HepG2 (cell line): ENCODE measurements around the gene GART. TPM values are rescaled to one million over a fixed set of nuclear protein-coding genes. Genes with fewer than 3 reads are reported as not detected.
"Not testable (repeated sequence)": the region's sequence is repeated elsewhere in the genome, so short reads cannot be mapped to it uniquely, and the experiment has no call there.

Experiments used
- ATF1 ChIP-seq: IDR thresholded peaks from 2 replicates; pipeline ENCODE4 v1.6.1; 2016; ENCODE audit warnings: mild to moderate bottlenecking, control low read depth
- ATF7 ChIP-seq, 2 experiments: fragments of 450-650 bp in 1 of 2; sonication (generic) in 1 of 2; formaldehyde crosslinking in 1 of 2; IDR thresholded peaks; 2 replicates each; pipeline versions ENCODE4 v1.4.0 to v1.6.1; 2016 to 2020; ENCODE audit warnings: antibody characterized with exemption in 1 of 2, mild to moderate bottlenecking in 1 of 2, missing genetic modification reagents in 1 of 2
- BCL6 ChIP-seq: IDR thresholded peaks from 2 replicates; pipeline ENCODE4 v1.6.1; 2016; ENCODE audit warnings: missing genetic modification reagents, missing compliant biosample characterization
- CREM ChIP-seq, 2 experiments: sonication (generic) in 1 of 2; formaldehyde crosslinking in 1 of 2; IDR thresholded peaks; 2 replicates each; pipeline versions ENCODE4 v1.4.0 to v1.6.1; 2016 to 2020; ENCODE audit warnings: antibody characterized with exemption in 1 of 2, mild to moderate bottlenecking in 1 of 2, missing genetic modification reagents in 1 of 2
- FOXA3 ChIP-seq: IDR thresholded peaks from 2 replicates; pipeline ENCODE4 v1.6.1; 2016; ENCODE audit warnings: missing genetic modification reagents, missing compliant biosample characterization
- GATAD1 ChIP-seq: IDR thresholded peaks from 2 replicates; pipeline ENCODE4 v1.6.1; 2016; ENCODE audit warnings: missing genetic modification reagents, missing compliant biosample characterization
- KDM1A ChIP-seq: IDR thresholded peaks from 2 replicates; pipeline ENCODE4 v1.6.1; 2016; ENCODE audit warnings: missing compliant biosample characterization
- KDM5A ChIP-seq: fragments of 200-600 bp; sonication (generic); IDR thresholded peaks from 2 replicates; pipeline ENCODE4 v1.7.0; 2018; ENCODE audit warnings: antibody characterized with exemption, mild to moderate bottlenecking, low read length, borderline replicate concordance
- MIER2 ChIP-seq: IDR thresholded peaks from 2 replicates; pipeline ENCODE4 v1.6.1; 2016; ENCODE audit warnings: missing biosample characterization, missing genetic modification reagents
- NR2F2 ChIP-seq: IDR thresholded peaks from 2 replicates; pipeline ENCODE4 v1.6.1; 2012; ENCODE audit warnings: low read depth, inconsistent platforms, borderline replicate concordance
- PHF21A ChIP-seq: sonication (generic); formaldehyde crosslinking; IDR thresholded peaks from 2 replicates; pipeline ENCODE4 v1.5.0; 2020; ENCODE audit warnings: mild to moderate bottlenecking, missing genetic modification reagents
- PITX1 ChIP-seq: sonication (generic); formaldehyde crosslinking; IDR thresholded peaks from 2 replicates; pipeline ENCODE4 v1.5.1; 2020; ENCODE audit warnings: mild to moderate bottlenecking, missing genetic modification reagents
- POGZ ChIP-seq: sonication (generic); formaldehyde crosslinking; IDR thresholded peaks from 2 replicates; pipeline ENCODE4 v1.4.0; 2020; ENCODE audit warnings: mild to moderate bottlenecking, missing genetic modification reagents
- SAP130 ChIP-seq: IDR thresholded peaks from 2 replicates; pipeline ENCODE4 v1.6.1; 2016; ENCODE audit warnings: low read depth
- SIX1 ChIP-seq: sonication (generic); formaldehyde crosslinking; IDR thresholded peaks from 2 replicates; pipeline ENCODE4 v1.4.0; 2020; ENCODE audit warnings: missing genetic modification reagents, borderline replicate concordance
- SMARCC2 ChIP-seq: fragments of 450-650 bp; IDR thresholded peaks from 2 replicates; pipeline ENCODE4 v1.6.1; 2017; ENCODE audit warnings: antibody characterized with exemption, mild to moderate bottlenecking
- TEAD3 ChIP-seq: optimal IDR thresholded peaks from 2 replicates; pipeline ENCODE3; 2016; ENCODE audit warnings: borderline replicate concordance
- ZSCAN9 ChIP-seq: IDR thresholded peaks from 2 replicates; pipeline ENCODE4 v1.6.1; 2016; ENCODE audit warnings: borderline replicate concordance
- polyA plus RNA-seq, 8 experiments: library from polyadenylated mRNA; depleted of rRNA in 3 of 8; stranded (reverse) in 7 of 8; unstranded in 1 of 8; fragments of >200 nt; fragmentation: Illumina TruSeq in 4 of 8; extraction: Trizol in 4 of 8; gene quantifications; 2 replicates each; pipeline versions ENCODE4 v1.2.1 to v1.2.3, GENCODE V29; 2011 to 2016; ENCODE audit warnings: low read depth in 4 of 8, missing spikeins in 1 of 8, mixed read lengths in 1 of 8; ENCODE audit not compliant: insufficient read depth in 1 of 8
- total RNA-seq, 5 experiments: library from RNA; depleted of rRNA; stranded (reverse); fragments of >200 nt; fragmentation: Illumina TruSeq; extraction: Trizol; gene quantifications; 2 replicates each; pipeline ENCODE4 v1.2.3, GENCODE V29; 2016; ENCODE audit warnings: low read depth in 1 of 5
- TF ChIP-seq, protein P1 (sequence below): sonication (generic); IDR thresholded peaks from 2 replicates; pipeline ENCODE4 v1.6.1; 2016; ENCODE audit warnings: low read depth, borderline replicate concordance
- TF ChIP-seq, protein P2 (sequence below): sonication (generic); formaldehyde crosslinking; IDR thresholded peaks from 2 replicates; pipeline ENCODE4 v1.4.0; 2020; ENCODE audit warnings: missing genetic modification reagents, borderline replicate concordance
- TF ChIP-seq, protein P3 (sequence below): sonication (generic); formaldehyde crosslinking; IDR thresholded peaks from 2 replicates; pipeline ENCODE4 v1.4.0; 2020; ENCODE audit warnings: missing genetic modification reagents
- TF ChIP-seq, protein P4 (sequence below): IDR thresholded peaks from 2 replicates; pipeline ENCODE4 v1.6.1; 2012; ENCODE audit warnings: low read depth, low read length, improper control_type of control experiment

The GART gene
- total and polyA plus RNA-seq, 2 of the 13 experiments (the other 11 are each of a cell fraction or from before 2014, with no cell fraction given) = 17.9 to 109 TPM

DNA sequence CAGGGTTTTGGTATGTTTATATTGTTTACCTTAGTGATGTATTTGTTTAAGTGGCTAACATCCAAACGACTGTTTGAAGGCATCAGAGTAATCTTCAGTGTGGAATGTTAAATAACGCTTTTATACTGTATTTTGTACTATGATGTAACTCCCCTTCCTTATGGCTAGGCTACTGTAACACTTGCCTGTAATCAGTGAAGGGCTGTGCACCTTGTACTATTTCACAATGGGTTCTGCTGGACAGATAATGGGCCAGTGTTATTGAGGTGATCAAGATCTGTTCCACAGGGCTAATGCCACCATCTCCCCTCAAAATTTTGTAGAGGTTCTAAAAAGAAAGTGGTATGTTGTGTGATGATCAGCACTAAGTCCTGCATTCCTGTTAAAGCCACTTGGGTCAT, 34.8 kb upstream of the GART start (continued):
- TF ChIP-seq, protein P1, sequence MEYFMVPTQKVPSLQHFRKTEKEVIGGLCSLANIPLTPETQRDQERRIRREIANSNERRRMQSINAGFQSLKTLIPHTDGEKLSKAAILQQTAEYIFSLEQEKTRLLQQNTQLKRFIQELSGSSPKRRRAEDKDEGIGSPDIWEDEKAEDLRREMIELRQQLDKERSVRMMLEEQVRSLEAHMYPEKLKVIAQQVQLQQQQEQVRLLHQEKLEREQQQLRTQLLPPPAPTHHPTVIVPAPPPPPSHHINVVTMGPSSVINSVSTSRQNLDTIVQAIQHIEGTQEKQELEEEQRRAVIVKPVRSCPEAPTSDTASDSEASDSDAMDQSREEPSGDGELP = peak; percentile 63; the same call in 1 of the 2 replicates
- TF ChIP-seq, protein P2, sequence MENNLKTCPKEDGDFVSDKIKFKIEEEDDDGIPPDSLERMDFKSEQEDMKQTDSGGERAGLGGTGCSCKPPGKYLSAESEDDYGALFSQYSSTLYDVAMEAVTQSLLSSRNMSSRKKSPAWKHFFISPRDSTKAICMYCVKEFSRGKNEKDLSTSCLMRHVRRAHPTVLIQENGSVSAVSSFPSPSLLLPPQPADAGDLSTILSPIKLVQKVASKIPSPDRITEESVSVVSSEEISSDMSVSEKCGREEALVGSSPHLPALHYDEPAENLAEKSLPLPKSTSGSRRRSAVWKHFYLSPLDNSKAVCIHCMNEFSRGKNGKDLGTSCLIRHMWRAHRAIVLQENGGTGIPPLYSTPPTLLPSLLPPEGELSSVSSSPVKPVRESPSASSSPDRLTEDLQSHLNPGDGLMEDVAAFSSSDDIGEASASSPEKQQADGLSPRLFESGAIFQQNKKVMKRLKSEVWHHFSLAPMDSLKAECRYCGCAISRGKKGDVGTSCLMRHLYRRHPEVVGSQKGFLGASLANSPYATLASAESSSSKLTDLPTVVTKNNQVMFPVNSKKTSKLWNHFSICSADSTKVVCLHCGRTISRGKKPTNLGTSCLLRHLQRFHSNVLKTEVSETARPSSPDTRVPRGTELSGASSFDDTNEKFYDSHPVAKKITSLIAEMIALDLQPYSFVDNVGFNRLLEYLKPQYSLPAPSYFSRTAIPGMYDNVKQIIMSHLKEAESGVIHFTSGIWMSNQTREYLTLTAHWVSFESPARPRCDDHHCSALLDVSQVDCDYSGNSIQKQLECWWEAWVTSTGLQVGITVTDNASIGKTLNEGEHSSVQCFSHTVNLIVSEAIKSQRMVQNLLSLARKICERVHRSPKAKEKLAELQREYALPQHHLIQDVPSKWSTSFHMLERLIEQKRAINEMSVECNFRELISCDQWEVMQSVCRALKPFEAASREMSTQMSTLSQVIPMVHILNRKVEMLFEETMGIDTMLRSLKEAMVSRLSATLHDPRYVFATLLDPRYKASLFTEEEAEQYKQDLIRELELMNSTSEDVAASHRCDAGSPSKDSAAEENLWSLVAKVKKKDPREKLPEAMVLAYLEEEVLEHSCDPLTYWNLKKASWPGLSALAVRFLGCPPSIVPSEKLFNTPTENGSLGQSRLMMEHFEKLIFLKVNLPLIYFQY (CRISPR knock-in tag) = peak; percentile 98
- TF ChIP-seq KDM1A (CRISPR knock-in tag) = 0 out of 2 replicates have a peak, but pooled peaks have one; percentile 35
- peak; percentile 85 for TF ChIP-seq CREM (IDR thresholded peaks at IDR 0.05)
- not testable (repeated sequence) for TF ChIP-seq CREM (CRISPR knock-in tag; IDR thresholded peaks at IDR 0.05)
- TF ChIP-seq, protein P3, sequence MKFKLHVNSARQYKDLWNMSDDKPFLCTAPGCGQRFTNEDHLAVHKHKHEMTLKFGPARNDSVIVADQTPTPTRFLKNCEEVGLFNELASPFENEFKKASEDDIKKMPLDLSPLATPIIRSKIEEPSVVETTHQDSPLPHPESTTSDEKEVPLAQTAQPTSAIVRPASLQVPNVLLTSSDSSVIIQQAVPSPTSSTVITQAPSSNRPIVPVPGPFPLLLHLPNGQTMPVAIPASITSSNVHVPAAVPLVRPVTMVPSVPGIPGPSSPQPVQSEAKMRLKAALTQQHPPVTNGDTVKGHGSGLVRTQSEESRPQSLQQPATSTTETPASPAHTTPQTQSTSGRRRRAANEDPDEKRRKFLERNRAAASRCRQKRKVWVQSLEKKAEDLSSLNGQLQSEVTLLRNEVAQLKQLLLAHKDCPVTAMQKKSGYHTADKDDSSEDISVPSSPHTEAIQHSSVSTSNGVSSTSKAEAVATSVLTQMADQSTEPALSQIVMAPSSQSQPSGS = peak; percentile 95
- peak; percentile 37; the same call in 1 of the 2 replicates for TF ChIP-seq NR2F2
- TF ChIP-seq FOXA3 = peak; percentile 89
- peak; percentile 82 for TF ChIP-seq SAP130 (CRISPR knock-in tag)
- peak; percentile 73 for TF ChIP-seq BCL6 (CRISPR knock-in tag)
- TF ChIP-seq SIX1 (CRISPR knock-in tag) = peak; percentile 67; the same call in 1 of the 2 replicates
- peak; percentile 78; the same call in 1 of the 2 replicates for TF ChIP-seq ZSCAN9 (CRISPR knock-in tag)
- peak; percentile 31; the same call in 1 of the 2 replicates for TF ChIP-seq POGZ (CRISPR knock-in tag)
- peak; percentile 63; the same call in 1 of the 2 replicates for TF ChIP-seq GATAD1 (CRISPR knock-in tag)
- peak; percentile 46; the same call in 1 of the 2 replicates for TF ChIP-seq ATF1
- TF ChIP-seq SMARCC2 = 0 out of 2 replicates have a peak, but pooled peaks have one; percentile 55
- TF ChIP-seq KDM5A = 0 out of 2 replicates have a peak, but pooled peaks have one; percentile 17
- peak; percentile 76; the same call in 1 of the 2 replicates for TF ChIP-seq PITX1 (CRISPR knock-in tag)
- TF ChIP-seq, protein P4, sequence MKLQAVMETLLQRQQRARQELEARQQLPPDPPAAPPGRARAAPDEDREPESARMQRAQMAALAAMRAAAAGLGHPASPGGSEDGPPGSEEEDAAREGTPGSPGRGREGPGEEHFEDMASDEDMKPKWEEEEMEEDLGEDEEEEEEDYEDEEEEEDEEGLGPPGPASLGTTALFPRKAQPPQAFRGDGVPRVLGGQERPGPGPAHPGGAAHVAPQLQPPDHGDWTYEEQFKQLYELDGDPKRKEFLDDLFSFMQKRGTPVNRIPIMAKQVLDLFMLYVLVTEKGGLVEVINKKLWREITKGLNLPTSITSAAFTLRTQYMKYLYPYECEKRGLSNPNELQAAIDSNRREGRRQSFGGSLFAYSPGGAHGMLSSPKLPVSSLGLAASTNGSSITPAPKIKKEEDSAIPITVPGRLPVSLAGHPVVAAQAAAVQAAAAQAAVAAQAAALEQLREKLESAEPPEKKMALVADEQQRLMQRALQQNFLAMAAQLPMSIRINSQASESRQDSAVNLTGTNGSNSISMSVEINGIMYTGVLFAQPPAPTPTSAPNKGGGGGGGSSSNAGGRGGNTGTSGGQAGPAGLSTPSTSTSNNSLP = peak; percentile 89
- TF ChIP-seq PHF21A = peak; percentile 87
- TF ChIP-seq ATF7 (IDR thresholded peaks at IDR 0.05) = peak; percentile 83
- TF ChIP-seq ATF7 (CRISPR knock-in tag; IDR thresholded peaks at IDR 0.05) = peak; percentile 35; the same call in 1 of the 2 replicates
- TF ChIP-seq MIER2 (CRISPR knock-in tag) = peak; percentile 62; the same call in 1 of the 2 replicates
- TF ChIP-seq TEAD3 (CRISPR knock-in tag) = peak; percentile 84
